DLD1 (cell line): Measurements from ENCODE around the gene ROR1.
"Not testable (repeated sequence)": the region's sequence is repeated elsewhere in the genome, so short reads cannot be mapped to it uniquely, and the experiment has no call there.

Experiments used
- in situ Hi-C: cut with HindIII; loops from 2 replicates; pipeline ENCODE4 v1.10.0; 2017; ENCODE audit warnings: low sequenced_read_pairs

ROR1 gene

DNA sequence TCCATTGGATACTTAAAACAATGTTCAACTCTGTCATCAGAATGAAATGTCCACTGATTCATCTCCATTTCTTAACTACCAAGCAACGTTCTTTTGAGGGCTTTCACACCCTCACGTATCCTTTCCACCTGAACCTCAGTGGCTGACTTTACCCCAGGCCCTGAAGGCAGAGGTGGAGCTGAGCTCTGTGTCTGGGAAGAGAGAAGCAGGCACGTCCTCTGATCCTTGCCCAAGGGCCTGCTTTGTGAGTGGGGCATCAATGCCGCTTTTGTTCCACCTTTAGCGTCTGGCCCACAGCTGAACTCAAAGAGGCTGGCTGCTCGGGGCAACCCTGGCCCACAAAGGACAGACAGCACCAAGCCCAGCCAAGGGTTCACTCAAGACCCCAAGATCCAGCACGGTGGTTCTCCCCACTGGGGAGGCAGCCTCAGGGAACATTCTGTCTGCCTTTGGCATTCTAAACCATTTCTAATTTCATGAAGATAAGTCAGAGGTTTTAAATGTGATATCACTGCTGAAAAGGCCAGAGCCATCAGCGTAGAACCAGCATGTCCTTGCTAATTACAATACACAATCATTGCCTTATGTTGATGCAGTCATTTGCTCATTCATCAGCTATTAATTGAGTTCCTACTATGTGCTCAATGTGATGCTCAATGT is 303.6 kb downstream of the ROR1 start:
- in situ Hi-C loops: no loop called here

DNA sequence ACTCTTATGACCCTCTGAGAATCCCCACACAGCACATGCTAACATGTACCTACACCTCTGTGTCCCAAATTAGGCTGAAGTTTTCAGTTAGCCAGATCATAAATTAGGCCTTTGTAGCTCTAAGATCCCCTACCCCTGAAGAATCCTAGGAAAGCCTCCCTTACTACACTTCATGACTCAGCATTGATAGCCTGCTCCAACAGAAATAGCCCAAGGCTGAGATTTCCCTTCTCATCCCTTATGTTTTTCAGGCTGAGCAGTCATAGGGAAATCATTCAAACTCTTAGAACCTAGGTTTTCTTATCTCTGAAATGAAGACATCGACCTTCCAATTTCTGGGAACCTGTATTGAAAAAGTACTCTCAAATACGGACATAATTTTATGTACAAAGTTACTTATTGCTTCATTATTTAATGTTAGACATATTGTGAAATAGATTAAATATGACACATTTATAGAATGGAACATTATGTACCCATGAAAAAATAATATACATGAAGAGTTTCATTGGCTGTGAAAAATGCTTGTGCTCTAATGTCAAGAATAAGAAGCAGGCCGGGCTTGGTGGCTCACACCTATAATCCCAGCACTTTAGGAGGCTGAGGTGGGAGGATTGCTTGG is 307.2 kb downstream of the ROR1 start:
- in situ Hi-C loops: no loop called here

DNA sequence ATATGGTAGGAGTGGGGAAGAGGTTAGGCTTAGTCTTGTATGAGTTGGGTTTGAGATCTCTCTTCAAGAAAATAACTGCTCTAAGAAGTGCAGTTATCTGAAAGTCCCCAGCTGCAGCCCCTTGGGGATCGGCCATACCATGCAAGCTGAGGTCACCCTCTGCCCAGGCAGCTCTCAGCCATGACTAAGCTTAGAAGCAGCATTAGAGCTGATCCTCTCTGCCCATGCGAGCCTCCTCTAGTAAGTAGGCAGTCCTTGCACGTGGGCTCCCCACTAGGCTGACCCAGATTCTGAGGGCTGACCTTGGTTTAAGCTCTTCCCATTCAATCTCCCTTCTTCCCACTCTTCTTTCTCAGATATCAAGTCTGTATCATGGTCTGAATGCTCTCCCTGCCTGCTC is 308.6 kb downstream of the ROR1 start:
- in situ Hi-C loops: no loop called here

GRCh38 chr1:64084451-64084850 is 310.6 kb downstream of the ROR1 start:
- in situ Hi-C loops: no loop called here

DNA sequence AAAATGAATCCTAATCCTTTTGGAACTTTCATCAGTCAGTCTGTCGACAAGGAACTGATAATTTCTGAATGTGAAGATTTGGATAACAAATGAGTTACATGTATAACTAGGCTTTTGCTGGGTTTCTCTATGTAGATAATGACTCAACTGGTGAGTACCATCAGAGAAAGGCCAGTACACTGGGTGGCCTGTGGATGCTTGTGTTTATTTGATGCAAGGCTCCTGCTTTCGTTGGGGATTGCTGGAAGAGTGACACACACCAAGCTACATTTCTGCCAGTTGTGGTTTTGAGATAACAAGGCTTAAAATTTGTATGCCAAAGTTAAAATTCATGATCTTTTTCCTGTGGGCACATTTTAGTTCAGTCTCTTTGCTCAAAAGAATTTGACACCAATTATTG is 314.0 kb downstream of the ROR1 start:
- in situ Hi-C loops: no loop called here

GRCh38 chr1:64090436-64090835 is 316.6 kb downstream of the ROR1 start:
- in situ Hi-C loops: no loop called here

- in situ Hi-C loops: no loop called here
Measured at GRCh38 chr1:64092851-64093371, 319.1 kb downstream of the ROR1 start.

DNA sequence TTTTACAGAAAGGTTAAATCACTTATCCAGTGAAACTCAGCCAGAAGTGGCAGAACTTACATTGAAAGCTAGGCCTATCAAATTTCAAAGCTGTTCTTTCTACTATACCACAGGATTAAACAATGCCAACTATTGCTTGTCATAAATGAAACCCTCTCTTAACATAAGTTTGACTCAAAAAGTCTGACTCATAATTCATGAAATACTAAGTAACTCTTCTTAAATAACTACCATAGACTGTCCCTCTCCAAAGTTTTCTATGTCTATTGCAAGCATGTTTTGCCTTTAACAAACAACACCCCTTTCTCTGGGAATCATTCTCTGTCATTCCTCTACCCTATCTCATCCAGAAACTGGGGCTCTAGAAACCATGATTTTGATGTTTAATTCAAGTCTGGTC is 320.1 kb downstream of the ROR1 start:
- in situ Hi-C loops: no loop called here

GRCh38 chr1:64095832-64096231 is 322.0 kb downstream of the ROR1 start:
- in situ Hi-C loops: no loop called here

DNA sequence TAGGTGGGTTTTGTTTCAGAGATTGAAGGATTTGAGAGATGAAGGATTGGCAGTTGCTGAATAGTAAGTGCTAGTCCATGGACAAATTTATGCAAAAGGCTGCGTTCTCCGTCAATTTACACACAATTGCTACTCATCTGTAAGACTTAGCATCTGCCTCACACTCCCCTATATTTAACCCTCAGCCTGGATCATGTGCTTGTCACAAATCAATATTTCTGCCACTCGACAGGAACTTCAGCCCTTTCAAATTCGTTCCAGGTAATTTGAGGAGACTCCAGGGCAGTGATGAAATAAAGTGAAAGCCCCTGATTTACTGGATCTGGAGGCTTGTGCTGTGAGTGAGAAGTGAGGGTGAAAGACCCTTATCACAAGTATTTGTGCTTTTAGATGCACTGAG is 324.0 kb downstream of the ROR1 start:
- in situ Hi-C loops: no loop called here

DNA sequence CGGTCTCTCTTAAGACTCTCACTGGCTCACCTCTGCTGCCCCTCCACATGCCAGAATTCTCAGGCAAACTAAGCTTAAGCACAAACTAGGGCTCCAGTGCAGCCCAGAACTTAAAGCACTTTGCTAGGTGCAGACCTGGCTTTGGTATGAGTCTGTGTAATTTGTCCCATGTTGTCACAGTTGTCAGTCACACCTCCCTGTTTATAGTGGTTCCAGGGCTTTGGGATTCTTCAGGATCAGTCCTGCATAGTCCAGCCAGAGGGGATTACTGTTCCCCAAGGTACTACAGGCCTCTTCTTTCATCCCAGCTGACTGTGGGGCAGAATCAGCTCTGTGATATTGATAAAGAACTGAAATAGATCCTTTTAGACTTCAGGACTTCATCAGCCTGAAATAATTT is 324.6 kb downstream of the ROR1 start:
- in situ Hi-C loops: no loop called here

- in situ Hi-C loops: no loop called here
Measured at GRCh38 chr1:64098846-64099582, 325.2 kb downstream of the ROR1 start.

GRCh38 chr1:64100791-64101190 is 327.0 kb downstream of the ROR1 start:
- in situ Hi-C loops: no loop called here

DNA sequence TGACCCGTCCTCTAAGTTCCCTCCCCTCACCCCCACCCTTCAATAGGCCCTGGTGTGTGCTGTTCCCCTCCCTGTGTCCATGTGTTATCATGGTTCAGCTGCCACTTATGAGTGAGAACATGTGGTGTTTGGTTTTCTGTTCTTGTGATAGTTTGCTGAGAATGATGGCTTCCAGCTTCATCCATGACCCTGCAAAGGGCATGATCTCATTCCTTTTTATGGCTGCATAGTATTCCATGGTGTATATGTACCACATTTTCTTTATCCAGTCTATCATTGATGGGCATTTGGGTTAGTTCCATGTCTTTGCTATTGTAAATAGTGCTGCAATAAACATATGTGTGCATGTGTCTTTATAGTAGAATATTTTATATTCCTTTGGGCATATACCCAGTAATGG is 330.8 kb downstream of the ROR1 start:
- in situ Hi-C loops: not testable (repeated sequence)

GRCh38 chr1:64107118-64107519 is 333.3 kb downstream of the ROR1 start:
- in situ Hi-C loops: no loop called here

DNA sequence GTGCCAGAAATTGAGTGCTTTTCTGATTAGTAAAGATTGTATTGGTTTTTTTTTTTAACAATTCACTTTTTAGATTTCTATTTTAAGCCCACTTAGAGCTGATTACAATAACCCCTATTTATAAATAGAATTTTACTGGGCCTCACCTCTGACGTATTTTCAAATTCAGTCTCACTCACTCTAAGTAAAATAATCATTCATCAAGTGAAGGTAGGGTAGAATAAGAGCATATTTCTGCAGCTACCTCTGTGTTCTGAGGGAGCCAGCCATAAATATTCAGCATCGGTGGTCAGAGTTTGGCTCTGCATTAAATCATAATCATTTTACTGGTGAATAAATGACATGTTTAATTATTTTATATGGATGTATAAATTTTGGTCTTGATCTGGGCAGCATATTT is 333.8 kb downstream of the ROR1 start:
- in situ Hi-C loops: no loop called here

GRCh38 chr1:64110924-64111777 is 337.3 kb downstream of the ROR1 start:
- in situ Hi-C loops: no loop called here

DNA sequence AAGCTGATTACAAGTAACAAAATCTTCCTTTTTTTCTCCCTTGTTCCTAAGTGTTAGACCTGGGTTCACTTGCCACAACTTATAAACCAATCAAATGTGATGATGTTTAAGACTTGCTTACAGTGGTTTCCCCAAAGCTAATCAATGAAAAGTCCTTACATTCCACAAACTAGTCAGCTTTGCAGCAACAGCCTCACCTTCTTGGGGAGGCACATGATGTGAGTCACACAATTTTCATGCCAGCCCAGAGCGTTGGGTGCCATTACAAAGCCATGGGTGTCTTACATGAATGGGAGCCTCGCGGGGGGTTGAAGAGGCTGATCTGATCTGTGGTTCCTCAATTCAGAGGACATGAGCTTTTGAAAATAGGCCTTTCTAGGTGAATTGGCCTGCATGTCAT is 338.0 kb downstream of the ROR1 start:
- in situ Hi-C loops: no loop called here

DNA sequence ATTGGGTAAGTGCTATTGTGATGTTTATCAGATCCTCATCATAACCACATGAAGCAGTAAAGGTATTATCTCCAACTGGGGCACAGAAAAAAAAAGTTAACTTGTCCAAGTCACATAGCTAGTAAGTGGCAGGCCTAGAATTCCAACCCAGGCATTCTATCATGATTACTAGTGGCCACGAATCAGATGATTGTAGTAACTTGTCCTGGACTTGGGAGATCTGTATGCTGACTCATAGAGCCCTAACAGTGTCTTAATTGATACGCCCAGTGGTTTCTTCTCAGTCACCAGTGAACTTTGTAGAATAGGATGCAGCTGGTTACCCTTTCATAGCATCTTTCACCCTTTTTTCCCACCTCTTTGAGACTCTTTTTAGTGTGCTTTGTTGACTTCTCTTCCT is 338.5 kb downstream of the ROR1 start:
- in situ Hi-C loops: no loop called here

- in situ Hi-C loops: no loop called here
Measured at GRCh38 chr1:64114012-64114525, 340.3 kb downstream of the ROR1 start.

GRCh38 chr1:64116537-64116936 is 342.7 kb downstream of the ROR1 start:
- in situ Hi-C loops: no loop called here
